Measurements from ENCODE around the gene ATP9B.

DNA sequence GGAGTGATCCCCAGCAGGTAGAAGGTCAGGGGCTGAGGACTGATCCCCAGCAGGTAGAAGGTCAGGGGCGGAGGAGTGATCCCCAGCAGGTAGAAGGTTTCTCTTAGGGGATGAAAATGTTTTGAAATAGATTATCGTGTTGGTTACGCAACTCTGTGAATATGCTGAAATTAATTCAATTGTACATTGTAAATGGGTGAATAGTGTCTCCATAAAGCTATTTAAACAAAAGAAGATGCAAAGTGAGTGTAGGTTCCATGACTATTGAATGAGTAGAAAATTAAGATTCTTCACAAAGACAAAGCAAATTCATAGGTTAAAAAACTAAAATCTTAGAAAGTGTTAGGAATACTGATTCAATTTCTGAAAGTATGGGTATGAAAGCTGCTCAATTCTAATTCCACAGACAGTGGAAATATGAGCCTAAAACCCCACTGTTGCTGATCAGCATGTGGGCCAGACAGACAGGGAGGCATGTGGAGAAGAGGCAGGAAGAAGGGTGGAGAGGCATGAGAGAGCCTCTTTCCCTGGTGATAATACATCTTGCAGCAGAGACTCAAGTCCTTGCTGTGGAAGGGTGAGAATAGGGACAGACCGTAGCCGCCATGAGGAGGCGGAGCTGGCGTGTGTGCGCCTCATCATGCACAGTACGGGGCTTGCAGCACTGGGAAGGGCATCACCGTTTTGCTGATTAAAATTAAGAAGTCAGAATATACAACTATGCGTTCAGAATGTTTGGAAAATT is 240.6 kb downstream of the ATP9B start:
- TF ChIP-seq POLR2A (IDR thresholded peaks at IDR 0.05; ENCODE audit: low read depth, low read length) (no peak), TAF1 (IDR thresholded peaks at IDR 0.05; ENCODE audit: low read depth, low read length) (no peak), POLR2AphosphoS5 (IDR thresholded peaks at IDR 0.05; ENCODE audit: low read depth, low read length) (no peak), SPI1 (IDR thresholded peaks at IDR 0.05; ENCODE audit: low read depth, low read length) (no peak)

Data from GM12891 (cell line).